Measurements from ENCODE around the gene CYB5R4.

CYB5R4 gene

DNA sequence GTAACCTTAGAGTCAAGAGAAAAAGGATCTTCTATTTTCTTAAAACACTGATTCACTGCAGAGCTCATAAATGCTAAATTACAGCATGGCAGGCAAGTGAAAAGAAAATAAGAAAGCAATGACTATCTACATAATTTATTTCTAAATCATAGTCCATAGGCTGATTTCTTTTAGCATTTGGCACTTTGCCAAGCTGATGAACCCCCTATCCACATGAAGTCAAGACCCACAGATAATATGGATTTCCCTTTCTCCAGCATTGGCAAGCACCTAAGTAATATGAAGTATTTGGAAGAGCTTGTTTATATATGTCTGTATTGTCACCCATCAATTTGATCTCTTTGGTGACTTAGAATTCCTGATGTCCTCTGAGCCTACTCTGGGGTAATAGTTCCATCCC is 126.2 kb downstream of the CYB5R4 start:
- no peak for DNase-seq

DNA sequence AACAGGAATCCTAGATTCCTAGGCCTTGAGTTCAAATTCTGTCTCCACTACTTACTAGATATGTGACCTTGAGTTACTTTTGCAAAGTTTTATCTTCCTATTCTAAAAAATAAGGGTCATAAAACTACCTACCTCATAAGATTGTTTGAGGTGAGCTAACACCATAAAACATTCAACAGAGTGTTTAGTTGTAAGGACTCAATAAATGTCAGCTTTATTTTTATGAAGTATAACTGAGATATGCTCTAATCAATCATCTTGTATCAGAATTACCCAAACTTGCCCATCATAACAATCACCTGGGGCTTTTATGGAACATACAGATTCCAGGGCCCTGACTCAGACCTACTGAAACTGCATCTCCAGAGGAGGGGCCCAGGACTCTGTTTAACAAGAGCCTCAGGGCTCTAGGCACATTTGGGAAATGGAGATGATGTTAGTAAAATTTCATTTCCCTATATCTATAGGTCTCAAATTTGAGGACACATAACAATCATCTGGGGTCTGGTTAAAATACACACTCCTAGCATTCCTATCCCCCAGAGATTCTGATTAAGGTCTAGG is 138.6 kb downstream of the CYB5R4 start:
- no peak for DNase-seq

DNA sequence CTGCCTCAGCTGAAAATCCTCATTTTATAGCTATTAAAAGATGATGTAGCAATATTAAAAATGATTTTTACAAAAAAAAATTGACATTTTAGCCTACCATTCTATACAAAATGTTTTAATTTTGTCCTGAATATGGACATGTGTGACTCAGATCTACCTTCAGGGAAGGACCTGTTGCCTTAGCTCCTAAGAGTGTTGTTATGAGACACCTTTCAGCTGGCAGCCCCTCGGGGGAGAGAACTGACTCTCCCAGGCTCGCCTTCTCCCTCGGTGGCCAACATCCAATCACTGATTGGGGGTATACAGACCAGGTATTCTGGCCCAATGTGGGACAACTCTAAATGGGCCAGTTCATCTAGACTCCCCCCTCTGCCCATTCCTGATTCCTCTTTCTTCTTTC is 141.6 kb downstream of the CYB5R4 start:
- DNase-seq = no peak

GRCh38 chr6:84002226-84002625 is 142.7 kb downstream of the CYB5R4 start:
- no peak for DNase-seq

GRCh38 chr6:84003131-84003530 is 143.6 kb downstream of the CYB5R4 start:
- DNase-seq = no peak

DNA sequence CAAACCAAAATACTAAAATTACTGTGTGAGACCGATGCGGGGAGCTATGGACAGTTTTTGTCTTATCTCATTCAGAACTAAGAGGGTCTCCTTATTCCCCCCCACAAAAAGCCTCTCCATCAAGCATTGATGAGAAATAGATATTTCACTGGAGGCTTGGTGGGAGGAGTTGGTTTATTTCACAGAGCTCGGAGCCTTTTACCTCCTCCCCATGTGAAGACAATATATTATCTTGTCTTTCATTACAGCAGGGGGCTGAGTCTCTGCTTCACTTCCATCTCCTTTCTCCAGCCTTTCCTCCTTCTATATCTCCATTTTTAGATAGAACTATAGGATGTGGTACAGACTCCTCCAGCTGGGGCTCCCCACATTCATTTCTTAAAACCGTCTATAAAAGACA is 144.2 kb downstream of the CYB5R4 start:
- no peak for DNase-seq

DNA sequence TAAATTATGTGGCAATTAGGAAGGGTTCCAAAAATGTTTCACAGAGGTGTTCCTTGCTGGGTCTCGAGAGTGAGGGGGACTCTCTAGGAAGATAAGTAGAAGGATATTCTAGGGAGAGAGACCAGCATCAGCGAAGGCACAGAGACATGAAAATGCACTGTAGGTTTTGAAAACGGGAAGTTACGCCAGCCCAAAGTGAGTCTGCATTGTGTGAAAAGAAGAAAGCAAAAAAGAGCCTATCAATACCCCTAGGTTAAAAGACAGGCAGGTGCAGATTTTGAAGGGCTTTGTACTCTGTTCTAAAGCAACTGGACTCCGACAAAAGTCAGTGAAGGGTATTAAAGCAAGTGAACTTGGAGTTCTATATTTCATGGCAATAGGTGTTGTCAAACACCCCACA is 148.4 kb downstream of the CYB5R4 start:
- no peak for DNase-seq

- no peak for DNase-seq
Measured at GRCh38 chr6:84013354-84013753, 153.9 kb downstream of the CYB5R4 start.

GRCh38 chr6:84013931-84014330 is 154.4 kb downstream of the CYB5R4 start:
- no peak for DNase-seq

DNA sequence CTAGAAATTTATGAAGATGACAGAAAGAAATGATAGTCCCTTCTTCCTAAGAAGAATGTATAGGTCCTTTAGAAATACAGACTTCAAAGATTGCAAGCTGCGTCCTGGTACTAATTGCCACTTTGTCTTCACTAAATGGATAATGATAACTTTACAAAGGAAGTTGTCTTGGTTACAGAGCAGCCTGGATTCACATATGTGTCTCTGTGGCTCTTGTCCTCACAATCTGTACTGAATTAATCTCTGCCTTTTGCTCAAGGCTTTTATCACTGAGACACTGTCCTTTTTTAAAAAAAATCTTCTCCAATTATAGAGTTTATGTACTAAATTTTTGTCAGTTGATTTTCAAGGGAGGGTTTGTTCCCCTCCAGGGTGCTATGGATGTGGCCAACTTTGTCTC is 156.5 kb downstream of the CYB5R4 start:
- DNase-seq = no peak
